ENCODE measurements around the gene TTLL5. TPM values are rescaled to one million over a fixed set of nuclear protein-coding genes. Genes with fewer than 3 reads are reported as not detected.

The TTLL5 gene
- total and polyA plus RNA-seq, 7 donors, result 4.6 to 17.2 (median 9.1) TPM

DNA sequence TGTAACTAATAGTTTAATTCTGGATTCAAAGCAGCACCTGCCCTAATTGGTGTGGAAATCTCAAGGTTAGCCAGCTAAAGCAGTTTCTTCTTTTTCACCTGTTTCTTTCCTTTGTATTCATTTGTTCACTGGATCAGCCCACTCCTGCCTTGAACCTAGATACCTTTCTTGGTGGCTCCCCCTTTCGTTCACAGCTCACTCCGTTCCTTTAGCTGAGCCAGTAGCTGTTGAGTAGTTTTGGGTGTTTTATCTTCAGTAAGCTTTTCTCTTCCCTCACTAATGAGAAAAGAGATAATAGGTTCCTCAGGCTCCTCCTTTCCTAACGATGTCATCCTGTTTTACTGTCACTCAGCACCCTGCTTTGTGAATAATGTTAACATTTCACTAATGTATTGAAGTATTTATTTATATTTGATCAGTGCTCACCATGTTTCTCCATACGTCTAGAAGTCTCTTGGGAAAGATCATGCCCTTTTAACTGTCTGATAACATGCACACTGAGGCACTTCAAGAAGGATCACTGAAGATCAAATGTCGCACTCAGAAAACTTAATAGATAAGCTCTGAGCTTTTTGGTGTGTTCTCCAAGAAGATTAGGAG is 199.6 kb downstream of the TTLL5 start:
- no peak overlapping the region for H3K4me3 ChIP-seq
- H3K4me1 ChIP-seq, result peaks cover 6% of the 10 kb centered on the region
- no peak for ATAC-seq
- H3K27ac ChIP-seq, result no peak overlapping the region
- no peaks in the 10 kb centered on the region for H3K27me3 ChIP-seq (ENCODE audit: insufficient read depth in 3 of 3, low read length in 2 of 3)
- intact Hi-C loops (cut with DNase I), result no loop called here
- H3K36me3 ChIP-seq (ENCODE audit: insufficient read depth in 1 of 2, low read depth in 1 of 2), result no peaks in the 10 kb centered on the region
- DNase-seq, result no peak
- TF ChIP-seq CTCF (IDR thresholded peaks at IDR 0.05), result no peak
- WGBS, 3 donors, result 86 to 91% (median 90%) methylated on average over 5 of the region's 5 CpGs
- no peaks in the 10 kb centered on the region for H3K9me3 ChIP-seq

- 77 to 91% (median 77%) methylated on average over 4 of the region's 4 CpGs for WGBS, 3 donors
- intact Hi-C loops (cut with DNase I), result no loop called here
- DNase-seq, result no peak
- no peak overlapping the region for H3K4me3 ChIP-seq
- no peak for TF ChIP-seq CTCF (IDR thresholded peaks at IDR 0.05)
- H3K27me3 ChIP-seq (ENCODE audit: insufficient read depth in 3 of 3, low read length in 2 of 3), result no peaks in the 10 kb centered on the region
- peaks cover 6% of the 10 kb centered on the region for H3K4me1 ChIP-seq
- ATAC-seq, result peak; percentile 75 to 95 (median 86)
- H3K36me3 ChIP-seq (ENCODE audit: insufficient read depth in 1 of 2, low read depth in 1 of 2), result no peaks in the 10 kb centered on the region
- no peaks in the 10 kb centered on the region for H3K9me3 ChIP-seq
- H3K27ac ChIP-seq, result no peak overlapping the region
Measured at GRCh38 chr14:75861161-75861621, 200.1 kb downstream of the TTLL5 start.

- H3K27ac ChIP-seq, result no peak overlapping the region
- no peak for TF ChIP-seq CTCF (IDR thresholded peaks at IDR 0.05)
- no peaks in the 10 kb centered on the region for H3K9me3 ChIP-seq
- no peaks in the 10 kb centered on the region for H3K36me3 ChIP-seq (ENCODE audit: insufficient read depth in 1 of 2, low read depth in 1 of 2)
- H3K27me3 ChIP-seq (ENCODE audit: insufficient read depth in 3 of 3, low read length in 2 of 3), result no peaks in the 10 kb centered on the region
- intact Hi-C loops (cut with DNase I), result no loop called here
- 94 to 95% (median 94%) methylated on average over 2 of the region's 2 CpGs for WGBS, 3 donors
- ATAC-seq, result no peak
- peaks cover 12% of the 10 kb centered on the region for H3K4me1 ChIP-seq
- H3K4me3 ChIP-seq, result no peak overlapping the region
- no peak for DNase-seq
Measured at GRCh38 chr14:75863221-75863620, 202.2 kb downstream of the TTLL5 start.

- no peak for TF ChIP-seq CTCF (IDR thresholded peaks at IDR 0.05)
- Histone ChIP-seq H3K4me1 (peaks cover 20% of the 10 kb centered on the region), H3K27me3 (ENCODE audit: insufficient read depth in 3 of 3, low read length in 2 of 3) (no peaks in the 10 kb centered on the region), H3K4me3 (no peak overlapping the region), H3K36me3 (ENCODE audit: insufficient read depth in 1 of 2, low read depth in 1 of 2) (no peaks in the 10 kb centered on the region), H3K9me3 (no peaks in the 10 kb centered on the region), H3K27ac (no peak overlapping the region)
- intact Hi-C loops (cut with DNase I), result no loop called here
- no peak for ATAC-seq
- no peak for DNase-seq
- WGBS, 3 donors, result 92 to 99% (median 95%) methylated on average over 2 of the region's 2 CpGs
Measured at GRCh38 chr14:75864352-75864751, 203.3 kb downstream of the TTLL5 start.

DNA sequence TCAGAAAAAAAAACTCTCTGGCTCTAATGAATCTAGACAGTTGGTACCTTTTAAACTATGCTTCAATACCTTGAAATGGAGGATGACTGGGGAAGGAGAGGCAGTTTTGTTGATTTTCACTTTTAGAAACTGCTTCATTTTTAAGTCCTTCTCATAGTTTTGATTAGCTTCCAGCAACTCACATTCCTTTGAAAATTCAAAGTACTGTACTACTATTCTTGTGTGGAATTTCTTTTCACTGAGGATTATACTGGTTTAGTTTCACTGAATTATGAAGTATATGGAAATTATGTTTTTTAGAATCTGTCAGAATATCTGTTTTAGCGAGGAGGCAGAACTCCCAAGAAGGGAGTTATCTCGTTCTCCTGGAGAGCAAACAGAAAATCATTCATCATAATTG is 204.5 kb downstream of the TTLL5 start:
- Histone ChIP-seq H3K36me3 (ENCODE audit: insufficient read depth in 1 of 2, low read depth in 1 of 2) (no peaks in the 10 kb centered on the region), H3K4me3 (no peak overlapping the region), H3K27ac (no peak overlapping the region), H3K4me1 (peaks cover 20% of the 10 kb centered on the region), H3K27me3 (ENCODE audit: insufficient read depth in 3 of 3, low read length in 2 of 3) (no peaks in the 10 kb centered on the region), H3K9me3 (no peaks in the 10 kb centered on the region)
- intact Hi-C loops (cut with DNase I), result no loop called here
- ATAC-seq (no peak), DNase-seq (no peak)
- TF ChIP-seq CTCF (IDR thresholded peaks at IDR 0.05), result no peak
- 63 to 83% (median 67%) methylated on average over 2 of the region's 2 CpGs for WGBS, 3 donors
